NB4 (cell line): ENCODE data around the gene GTF2F1.
"Not testable (repeated sequence)": the region's sequence is repeated elsewhere in the genome, so short reads cannot be mapped to it uniquely, and the experiment has no call there.

ENCODE experiments used
- DNase-seq: peaks from one replicate; pipeline ENCODE4 v3.0.0; 2010; ENCODE audit warnings: low read depth
- H3K4me3 ChIP-seq: one replicate; pipeline ENCODE4 v1.5.1; 2011; ENCODE audit warnings: mild to moderate bottlenecking, low read depth, low read length, moderate library complexity
- MYC ChIP-seq: IDR thresholded peaks from 2 replicates; pipeline ENCODE4 v1.6.1; 2011; ENCODE audit warnings: low read depth, low read length
- POLR2A ChIP-seq: IDR thresholded peaks from 2 replicates; pipeline ENCODE4 v1.6.1; 2011; ENCODE audit warnings: mild to moderate bottlenecking; ENCODE audit not compliant: insufficient read length; ENCODE audit errors: extremely low read depth
- TF ChIP-seq, protein P1 (sequence below): IDR thresholded peaks from one replicate; pipeline ENCODE4 v1.5.1; 2012; ENCODE audit warnings: low read depth, low read length
- TF ChIP-seq, protein P2 (sequence below): IDR thresholded peaks from 2 replicates; pipeline ENCODE4 v1.6.1; 2011; ENCODE audit warnings: low read depth, low read length

Gene GTF2F1

DNA sequence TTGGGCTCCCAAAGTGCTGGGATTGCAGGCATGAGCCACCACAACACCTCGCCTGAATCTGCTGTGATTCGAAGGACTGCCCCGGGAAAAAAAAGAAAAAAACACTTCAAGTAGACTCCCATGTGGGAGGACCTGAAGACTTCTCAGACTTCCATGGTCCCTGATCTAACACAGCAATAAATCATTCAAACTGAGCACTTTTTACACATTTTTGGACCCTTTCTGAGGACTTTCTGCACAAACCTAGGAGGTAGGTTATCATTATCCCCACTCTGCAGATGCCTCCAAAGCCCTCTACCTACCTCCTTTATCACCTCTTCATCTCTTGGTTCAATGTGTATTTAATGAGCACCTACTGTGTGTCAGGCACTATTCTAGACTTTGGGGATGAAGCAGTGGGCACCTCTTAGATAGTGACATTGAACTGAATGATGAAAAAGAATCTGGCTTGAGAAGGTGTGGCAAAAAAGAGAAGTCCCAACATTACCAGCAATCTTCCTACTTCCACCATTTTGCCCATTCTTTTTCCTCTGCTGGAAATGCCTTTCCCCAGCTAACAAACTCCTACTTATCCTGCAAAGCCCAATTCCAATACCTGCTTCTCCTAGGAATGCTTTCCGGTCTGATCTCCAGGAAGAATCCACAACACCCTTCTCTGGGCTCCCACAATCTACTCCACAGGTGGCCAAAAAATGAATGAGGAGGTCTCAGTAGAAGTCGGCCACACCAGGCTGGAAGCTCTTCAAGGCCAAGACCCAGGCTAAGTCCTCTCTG lies 33.2 kb downstream of the GTF2F1 start:
- TF ChIP-seq MYC = no peak
- TF ChIP-seq, protein P1, sequence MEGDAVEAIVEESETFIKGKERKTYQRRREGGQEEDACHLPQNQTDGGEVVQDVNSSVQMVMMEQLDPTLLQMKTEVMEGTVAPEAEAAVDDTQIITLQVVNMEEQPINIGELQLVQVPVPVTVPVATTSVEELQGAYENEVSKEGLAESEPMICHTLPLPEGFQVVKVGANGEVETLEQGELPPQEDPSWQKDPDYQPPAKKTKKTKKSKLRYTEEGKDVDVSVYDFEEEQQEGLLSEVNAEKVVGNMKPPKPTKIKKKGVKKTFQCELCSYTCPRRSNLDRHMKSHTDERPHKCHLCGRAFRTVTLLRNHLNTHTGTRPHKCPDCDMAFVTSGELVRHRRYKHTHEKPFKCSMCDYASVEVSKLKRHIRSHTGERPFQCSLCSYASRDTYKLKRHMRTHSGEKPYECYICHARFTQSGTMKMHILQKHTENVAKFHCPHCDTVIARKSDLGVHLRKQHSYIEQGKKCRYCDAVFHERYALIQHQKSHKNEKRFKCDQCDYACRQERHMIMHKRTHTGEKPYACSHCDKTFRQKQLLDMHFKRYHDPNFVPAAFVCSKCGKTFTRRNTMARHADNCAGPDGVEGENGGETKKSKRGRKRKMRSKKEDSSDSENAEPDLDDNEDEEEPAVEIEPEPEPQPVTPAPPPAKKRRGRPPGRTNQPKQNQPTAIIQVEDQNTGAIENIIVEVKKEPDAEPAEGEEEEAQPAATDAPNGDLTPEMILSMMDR = no peak
- no peak for TF ChIP-seq POLR2A
- TF ChIP-seq, protein P2, sequence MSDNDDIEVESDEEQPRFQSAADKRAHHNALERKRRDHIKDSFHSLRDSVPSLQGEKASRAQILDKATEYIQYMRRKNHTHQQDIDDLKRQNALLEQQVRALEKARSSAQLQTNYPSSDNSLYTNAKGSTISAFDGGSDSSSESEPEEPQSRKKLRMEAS = no peak
- no peak overlapping the region for H3K4me3 ChIP-seq
- no peak for DNase-seq

DNA sequence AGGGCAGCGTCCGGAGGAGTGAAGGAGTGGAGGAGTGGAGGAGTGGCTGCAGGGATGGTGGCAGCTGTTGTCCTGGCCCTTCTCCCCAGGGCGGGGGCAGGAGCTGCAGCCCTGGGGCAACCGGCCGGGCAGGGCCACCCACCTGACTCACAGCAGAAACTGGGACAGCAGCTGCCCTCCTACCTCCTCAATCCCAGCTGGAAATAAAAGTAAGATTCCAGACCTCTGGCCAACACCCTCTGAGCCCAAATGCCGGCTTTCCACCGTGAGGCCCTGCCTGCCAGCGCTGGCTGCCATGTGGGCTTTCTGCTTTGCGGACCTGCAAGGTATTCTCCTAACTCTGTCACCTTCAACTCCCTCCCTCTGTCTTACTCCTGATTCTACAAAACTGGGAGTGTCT lies 35.0 kb downstream of the GTF2F1 start:
- H3K4me3 ChIP-seq = no peak overlapping the region
- TF ChIP-seq MYC = no peak
- TF ChIP-seq, protein P1 = no peak
- no peak for TF ChIP-seq POLR2A
- TF ChIP-seq, protein P2 = no peak
- no peak for DNase-seq

DNA sequence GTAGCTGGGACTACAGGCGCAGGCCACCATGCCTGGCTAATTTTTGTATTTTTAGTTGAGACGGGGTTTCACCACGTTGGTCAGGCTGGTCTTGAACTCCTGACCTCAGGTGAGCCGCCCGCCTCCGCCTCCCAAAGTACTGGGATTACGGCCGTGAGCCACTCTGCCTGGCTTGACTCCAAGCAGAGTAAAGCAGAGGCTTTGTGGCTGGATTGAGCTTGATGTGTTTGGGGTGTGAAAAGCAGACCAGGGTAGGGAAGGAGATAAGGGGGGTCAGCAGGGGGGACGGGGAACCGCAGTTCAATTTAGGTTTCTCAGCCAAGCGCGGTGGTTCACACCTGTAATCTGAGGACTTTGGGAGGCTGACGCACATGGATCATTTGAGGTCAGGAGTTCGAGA lies 35.8 kb downstream of the GTF2F1 start:
- H3K4me3 ChIP-seq = no peak overlapping the region
- no peak for DNase-seq
- TF ChIP-seq, protein P2 = no peak
- TF ChIP-seq MYC = no peak

DNA sequence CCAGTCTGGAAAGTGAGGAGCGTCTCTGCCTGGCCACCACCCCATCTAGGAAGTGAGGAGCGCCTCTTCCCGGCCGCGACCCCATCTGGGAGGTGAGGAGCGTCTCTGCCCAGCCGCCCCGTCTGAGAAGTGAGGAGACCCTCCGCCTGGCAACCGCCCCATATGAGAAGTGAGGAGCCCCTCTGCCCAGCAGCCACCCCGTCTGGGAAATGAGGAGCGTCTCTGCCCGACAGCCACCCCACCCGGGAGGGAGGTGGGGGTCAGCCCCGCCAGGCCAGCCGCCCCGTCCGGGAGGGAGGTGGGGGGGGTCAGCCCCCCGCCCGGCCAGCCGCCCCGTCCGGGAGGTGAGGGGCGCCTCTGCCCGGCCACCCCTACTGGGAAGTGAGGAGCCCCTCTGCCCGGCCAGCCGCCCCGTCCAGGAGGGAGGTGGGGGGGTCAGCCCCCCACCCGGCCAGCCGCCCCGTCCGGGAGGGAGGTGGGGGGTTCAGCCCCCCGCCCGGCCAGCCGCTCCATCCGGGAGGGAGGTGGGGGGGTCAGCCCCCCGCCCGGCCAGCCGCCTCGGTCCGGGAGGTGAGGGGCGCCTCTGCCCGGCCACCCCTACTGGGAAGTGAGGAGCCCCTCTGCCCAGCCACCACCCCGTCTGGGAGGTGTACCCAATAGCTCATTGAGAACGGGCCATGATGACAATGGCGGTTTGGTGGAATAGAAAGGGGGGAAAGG lies 37.5 kb downstream of the GTF2F1 start:
- DNase-seq, H3K4me3 ChIP-seq: not testable (repeated sequence)

DNA sequence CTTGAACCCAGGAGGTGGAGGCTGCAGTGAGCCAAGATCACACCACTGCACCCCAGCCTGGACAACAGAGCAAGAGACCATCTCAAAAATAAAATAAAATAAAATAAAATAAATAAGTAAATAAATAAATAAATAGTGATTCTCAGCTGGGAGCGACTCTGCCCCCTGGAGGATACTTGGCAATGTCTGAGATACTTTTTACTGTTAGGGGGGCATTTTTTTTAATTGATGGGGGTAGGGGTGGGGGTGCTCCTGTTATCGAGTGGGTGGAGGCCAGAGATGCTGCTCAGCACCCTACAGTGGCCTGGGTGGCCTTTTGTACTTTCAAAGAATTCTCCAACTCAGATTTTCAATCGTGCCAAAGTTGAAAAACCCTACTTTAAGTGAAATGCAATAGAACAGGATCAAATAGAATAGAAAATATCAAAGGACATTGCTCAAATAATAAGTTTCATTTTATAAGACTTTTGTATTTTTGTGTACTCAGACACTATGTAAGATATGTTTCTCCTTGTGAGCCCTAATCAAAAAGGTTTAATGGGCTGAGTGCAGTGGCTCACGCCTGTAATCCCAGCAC lies 38.8 kb downstream of the GTF2F1 start:
- TF ChIP-seq, protein P1 = no peak
- TF ChIP-seq POLR2A = no peak
- no peak for TF ChIP-seq MYC
- TF ChIP-seq, protein P2 = no peak
- DNase-seq = no peak
- no peak overlapping the region for H3K4me3 ChIP-seq

DNA sequence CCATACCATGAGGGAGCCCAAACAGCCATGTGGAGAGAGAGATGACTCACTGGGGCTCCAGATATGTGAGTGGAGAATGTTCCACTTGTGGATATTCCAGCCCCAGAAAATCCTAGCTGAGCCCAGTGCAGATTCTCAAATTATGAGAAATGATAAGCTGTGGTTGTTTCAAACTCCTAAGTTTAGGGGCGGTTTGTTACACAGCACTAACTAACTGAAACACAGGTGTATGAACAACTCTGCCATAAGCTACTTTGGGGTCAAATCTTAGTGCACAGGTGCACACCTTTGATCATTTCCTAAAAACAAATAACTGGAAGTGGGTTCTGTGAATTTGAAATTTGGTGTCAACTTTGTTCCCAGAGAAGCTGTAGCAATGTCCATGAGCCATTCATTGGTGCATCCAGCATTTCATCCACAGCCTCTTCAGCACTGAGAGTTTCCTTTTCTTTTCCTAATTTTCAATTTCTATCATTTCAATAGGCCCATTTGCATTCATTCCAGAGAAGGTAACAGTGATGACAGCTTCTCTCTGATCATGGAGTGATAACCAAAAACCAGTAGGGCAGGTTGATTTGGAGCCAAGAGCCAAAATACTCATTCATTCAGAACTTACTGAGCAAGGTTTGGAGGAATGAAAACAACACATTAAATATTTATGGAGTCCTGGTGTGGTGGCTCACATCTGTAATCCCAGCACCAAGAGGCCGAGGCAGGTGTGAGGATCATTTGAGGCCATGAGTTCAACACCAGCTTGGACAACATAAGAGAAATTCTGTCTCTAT lies 40.4 kb downstream of the GTF2F1 start:
- no peak overlapping the region for H3K4me3 ChIP-seq
- DNase-seq = no peak
- TF ChIP-seq POLR2A (no peak), MYC (no peak)
- TF ChIP-seq, protein P1 = no peak
- TF ChIP-seq, protein P2 = no peak
